GM19372 (cell line): ENCODE measurements around the gene ARHGAP23.

Experiments used
- ATAC-seq: cut with Tn5 transposase; IDR thresholded peaks from one replicate; pipeline ENCODE4 v1.9.1; 2021; ENCODE audit warnings: mild to moderate bottlenecking, low read depth, moderate library complexity; ENCODE audit not compliant: unreplicated experiment

The ARHGAP23 gene

GRCh38 chr17:38441429-38442061 lies 13.3 kb downstream of the ARHGAP23 start:
- ATAC-seq: no peak

- ATAC-seq: no peak
These were observed 14.3 kb downstream of the ARHGAP23 start for GRCh38 chr17:38442548-38442947.

- no peak for ATAC-seq
These were observed 15.2 kb downstream of the ARHGAP23 start for GRCh38 chr17:38443356-38444031.

DNA sequence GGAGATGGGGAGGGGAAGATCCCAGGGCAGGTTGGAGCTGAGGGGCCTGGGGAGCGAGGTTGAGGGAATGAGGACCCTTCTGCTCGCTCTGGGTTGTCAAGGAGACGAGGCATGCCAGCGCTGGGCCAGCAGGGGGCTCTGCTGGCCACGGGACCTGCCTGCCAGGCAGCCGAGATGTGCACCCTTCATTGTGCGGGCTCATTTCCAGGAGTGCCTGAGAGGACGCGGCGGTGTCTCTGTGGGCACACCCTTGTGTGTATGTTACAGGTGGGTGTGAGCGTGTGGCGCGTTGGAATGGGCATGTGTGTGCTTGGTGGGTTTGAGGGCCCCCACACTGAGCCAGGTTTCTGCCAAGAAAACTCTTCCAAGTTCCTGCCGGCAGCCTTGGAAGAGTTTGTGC lies 15.9 kb downstream of the ARHGAP23 start:
- ATAC-seq: no peak

- no peak for ATAC-seq
These were observed 19.3 kb downstream of the ARHGAP23 start for GRCh38 chr17:38447502-38448085.

- no peak for ATAC-seq
These were observed 20.0 kb downstream of the ARHGAP23 start for GRCh38 chr17:38448208-38448771.

- no peak for ATAC-seq
These were observed 21.1 kb downstream of the ARHGAP23 start for GRCh38 chr17:38449364-38449763.

GRCh38 chr17:38450557-38451029 lies 22.3 kb downstream of the ARHGAP23 start:
- no peak for ATAC-seq

GRCh38 chr17:38451030-38451839 lies 23.0 kb downstream of the ARHGAP23 start:
- no peak for ATAC-seq

DNA sequence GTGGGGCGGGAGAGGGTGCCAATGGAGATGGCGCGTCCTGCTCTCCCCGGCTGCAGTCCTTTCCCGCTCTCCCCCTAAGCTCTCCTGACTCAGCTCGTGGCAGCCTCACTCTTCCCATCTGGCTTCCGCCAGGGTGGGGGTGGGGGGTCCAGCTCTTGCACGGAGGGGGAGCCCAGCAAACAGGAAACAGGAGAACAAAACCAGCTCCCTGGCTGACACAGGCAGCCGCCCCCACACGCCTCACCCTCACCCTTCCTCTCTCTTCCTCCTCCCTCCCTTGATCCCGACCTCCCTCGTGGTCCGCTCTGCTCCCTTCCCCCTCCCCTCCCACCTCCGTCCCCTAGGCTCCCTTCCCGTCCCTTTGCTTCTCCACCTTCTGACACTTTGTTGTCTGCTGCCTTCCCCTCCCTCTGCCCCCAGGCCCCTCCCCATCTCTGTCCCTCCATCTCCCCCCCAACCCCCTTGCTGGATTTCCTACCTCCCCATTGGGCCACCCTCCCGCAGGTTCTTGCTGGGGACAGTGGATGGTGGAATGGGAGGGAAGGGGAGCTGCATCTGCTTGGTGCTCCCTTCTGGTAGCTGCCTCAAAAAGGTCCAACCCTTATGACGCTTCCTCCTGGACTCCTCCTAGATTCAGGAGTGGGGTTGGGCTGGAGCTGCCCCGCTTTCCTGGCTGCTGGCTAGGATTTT lies 23.7 kb downstream of the ARHGAP23 start:
- no peak for ATAC-seq

GRCh38 chr17:38452719-38453118 lies 24.5 kb downstream of the ARHGAP23 start:
- no peak for ATAC-seq

- ATAC-seq: no peak
These were observed 25.7 kb downstream of the ARHGAP23 start for GRCh38 chr17:38453951-38454421.

GRCh38 chr17:38454532-38454931 lies 26.3 kb downstream of the ARHGAP23 start:
- ATAC-seq: no peak

DNA sequence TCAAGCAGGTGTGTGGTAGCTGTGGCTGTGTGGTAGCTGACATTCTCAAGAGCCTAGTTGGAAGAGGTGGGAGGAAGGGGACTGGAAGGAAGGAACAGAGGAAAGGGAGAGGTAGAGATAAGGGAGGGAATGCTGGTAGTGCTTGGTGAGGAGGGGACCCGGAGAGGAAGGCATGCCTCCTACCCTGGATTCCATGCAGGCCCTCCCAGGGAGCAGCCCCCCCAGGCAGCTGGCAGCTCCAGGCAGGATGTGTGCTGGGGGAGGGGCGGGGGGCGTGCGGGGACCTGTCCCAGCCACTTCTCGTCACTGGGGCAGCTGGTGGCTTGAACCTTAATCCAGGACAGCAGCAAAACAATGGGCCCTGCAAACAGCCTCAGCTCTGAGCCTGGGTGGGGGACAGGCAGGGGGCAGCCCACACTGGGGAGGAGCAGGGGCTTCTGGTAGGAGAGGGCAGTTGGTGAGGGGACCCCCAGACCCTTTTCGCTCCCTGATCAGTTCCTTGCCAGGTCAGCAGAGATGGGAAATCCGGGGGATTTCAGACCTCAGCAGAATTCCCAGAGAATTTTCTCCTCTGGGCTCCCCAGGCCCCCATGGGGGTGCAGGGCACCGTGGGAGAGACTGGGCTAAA lies 27.1 kb downstream of the ARHGAP23 start:
- ATAC-seq: no peak

GRCh38 chr17:38456031-38456815 lies 28.0 kb downstream of the ARHGAP23 start:
- ATAC-seq: no peak

GRCh38 chr17:38457577-38458371 lies 29.5 kb downstream of the ARHGAP23 start:
- no peak for ATAC-seq

DNA sequence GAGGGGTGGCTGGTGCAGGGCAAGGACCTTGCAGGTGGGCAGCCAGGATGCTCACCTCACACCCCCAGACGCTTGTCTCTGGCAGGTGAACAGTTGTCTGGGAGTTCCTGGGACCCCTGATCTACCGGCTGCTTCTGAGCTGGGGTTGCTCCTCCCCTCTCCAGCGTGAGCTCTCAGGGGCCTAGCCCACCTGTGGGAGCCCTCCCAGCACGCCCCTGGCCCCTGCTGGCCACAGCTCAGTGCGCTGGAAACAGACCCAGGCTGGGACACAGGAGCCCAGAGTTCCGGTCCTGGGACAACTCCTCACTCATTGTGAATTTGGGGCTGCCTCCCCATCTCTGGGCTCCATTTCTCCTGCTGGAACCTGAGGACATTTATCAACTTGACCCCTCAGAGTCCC lies 30.3 kb downstream of the ARHGAP23 start:
- ATAC-seq: no peak

- ATAC-seq: no peak
These were observed 31.3 kb downstream of the ARHGAP23 start for GRCh38 chr17:38459567-38459966.
